Activated B cell treated with CpG ODN at 0.5 μM for 24 hours (primary cell): ENCODE results near the gene BET1. TPM values are rescaled to one million over a fixed set of nuclear protein-coding genes. Genes with fewer than 3 reads are reported as not detected.

Experiments
- ATAC-seq: fragments of 200-7000 bp; cut with Tn5 transposase; one replicate; pipeline ENCODE4 v1.10.0; 2021; ENCODE audit warnings: low read depth, mild to moderate bottlenecking, moderate library complexity
- CTCF ChIA-PET: fragments of 350-600 bp; sonication (Branson Sonifier 250); formaldehyde crosslinking; loops from one replicate; lab custom pipeline; 2021; ENCODE audit warnings: antibody characterized with exemption; lab: Charles Lee
- POLR2A ChIA-PET: fragments of 350-600 bp; sonication (Branson Sonifier 250); formaldehyde crosslinking; loops from one replicate; lab custom pipeline; 2021; ENCODE audit warnings: antibody characterized with exemption; lab: Charles Lee
- DNase-seq: peaks from one replicate; pipeline ENCODE4 v3.0.0; 2022
- H3K27ac Mint-ChIP-seq: one replicate; pipeline ENCODE4 v1.8.0; 2020; ENCODE audit warnings: mixed read lengths
- H3K27me3 Mint-ChIP-seq: one replicate; pipeline ENCODE4 v1.8.0; 2021; ENCODE audit warnings: mixed read lengths
- H3K36me3 Mint-ChIP-seq: one replicate; pipeline ENCODE4 v1.8.0; 2021; ENCODE audit warnings: low read depth, mixed read lengths
- H3K4me1 Mint-ChIP-seq: one replicate; pipeline ENCODE4 v1.8.0; 2021; ENCODE audit warnings: mixed read lengths
- H3K4me3 Mint-ChIP-seq: one replicate; pipeline ENCODE4 v1.8.0; 2020; ENCODE audit warnings: mild to moderate bottlenecking, mixed read lengths
- H3K9me3 Mint-ChIP-seq: one replicate; pipeline ENCODE4 v1.8.0; 2020; ENCODE audit warnings: mixed read lengths
- intact Hi-C: fragments of 100-400 bp; cut with micrococcal nuclease; formaldehyde crosslinking; loops from one replicate; pipeline ENCODE4 v1.15.1; 2024
- total RNA-seq: library from RNA; stranded (reverse); gene quantifications from 2 replicates; pipeline ENCODE4 v1.2.3, GENCODE V29; 2022
- TF ChIP-seq, protein P1 (sequence below): fragments of 200-600 bp; IDR thresholded peaks from one replicate; pipeline ENCODE4 v1.8.0; 2022; ENCODE audit warnings: antibody characterized with exemption, mild to moderate bottlenecking

Gene BET1
- total RNA-seq, 1 donor from 2014 or later: 23.0 TPM

DNA sequence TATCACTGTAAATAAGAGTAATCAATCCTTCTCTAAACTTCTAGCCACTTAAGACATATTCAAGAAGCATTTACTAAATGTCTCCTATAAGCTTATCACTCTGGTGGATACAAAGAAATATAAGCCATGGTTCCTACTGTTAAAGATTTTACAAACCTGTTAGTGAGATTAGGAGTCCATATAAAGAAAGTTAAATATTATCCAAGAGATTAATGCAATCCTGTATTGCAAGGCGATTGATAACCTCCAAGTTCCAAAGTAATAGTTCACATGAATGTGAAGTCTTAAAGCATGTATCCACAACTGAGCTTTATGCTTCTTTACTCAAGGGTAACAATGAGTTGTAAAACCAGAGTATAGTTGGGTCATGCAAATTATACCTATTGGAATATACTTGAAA lies 12.6 kb upstream of the BET1 start:
- Mint-ChIP-seq H3K27me3 (no peaks in the 10 kb centered on the region), H3K27ac (no peak overlapping the region), H3K4me3 (no peak overlapping the region), H3K36me3 (no peaks in the 10 kb centered on the region), H3K4me1 (peaks cover 1% of the 10 kb centered on the region), H3K9me3 (no peaks in the 10 kb centered on the region)
- ChIA-PET POLR2A (no interaction called here), CTCF (no interaction called here)
- DNase-seq (no peak), ATAC-seq (no peak)
- TF ChIP-seq, protein P1, sequence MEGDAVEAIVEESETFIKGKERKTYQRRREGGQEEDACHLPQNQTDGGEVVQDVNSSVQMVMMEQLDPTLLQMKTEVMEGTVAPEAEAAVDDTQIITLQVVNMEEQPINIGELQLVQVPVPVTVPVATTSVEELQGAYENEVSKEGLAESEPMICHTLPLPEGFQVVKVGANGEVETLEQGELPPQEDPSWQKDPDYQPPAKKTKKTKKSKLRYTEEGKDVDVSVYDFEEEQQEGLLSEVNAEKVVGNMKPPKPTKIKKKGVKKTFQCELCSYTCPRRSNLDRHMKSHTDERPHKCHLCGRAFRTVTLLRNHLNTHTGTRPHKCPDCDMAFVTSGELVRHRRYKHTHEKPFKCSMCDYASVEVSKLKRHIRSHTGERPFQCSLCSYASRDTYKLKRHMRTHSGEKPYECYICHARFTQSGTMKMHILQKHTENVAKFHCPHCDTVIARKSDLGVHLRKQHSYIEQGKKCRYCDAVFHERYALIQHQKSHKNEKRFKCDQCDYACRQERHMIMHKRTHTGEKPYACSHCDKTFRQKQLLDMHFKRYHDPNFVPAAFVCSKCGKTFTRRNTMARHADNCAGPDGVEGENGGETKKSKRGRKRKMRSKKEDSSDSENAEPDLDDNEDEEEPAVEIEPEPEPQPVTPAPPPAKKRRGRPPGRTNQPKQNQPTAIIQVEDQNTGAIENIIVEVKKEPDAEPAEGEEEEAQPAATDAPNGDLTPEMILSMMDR: no peak
- intact Hi-C loops: no loop called here

DNA sequence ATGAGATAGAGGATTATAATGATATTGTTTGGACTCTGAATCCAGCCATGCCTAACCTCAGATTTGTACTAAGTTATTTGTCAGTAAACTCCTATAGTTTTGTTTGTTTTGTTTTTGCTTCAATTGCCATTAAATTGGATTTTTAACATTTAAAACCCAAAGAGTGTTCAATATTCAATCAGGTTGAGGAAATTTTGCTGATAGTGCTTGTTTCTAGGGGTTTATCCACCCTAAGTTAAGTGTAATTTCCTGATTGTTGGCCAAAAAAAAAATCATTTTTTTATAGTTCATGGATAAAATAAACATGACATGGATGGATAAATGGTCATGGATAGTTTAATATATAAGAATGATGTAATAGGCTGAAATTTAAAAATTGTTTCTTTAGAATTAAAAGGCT lies 11.4 kb upstream of the BET1 start:
- Mint-ChIP-seq H3K27ac (no peak overlapping the region), H3K27me3 (no peaks in the 10 kb centered on the region), H3K9me3 (no peaks in the 10 kb centered on the region), H3K4me1 (no peaks in the 10 kb centered on the region), H3K4me3 (no peak overlapping the region), H3K36me3 (no peaks in the 10 kb centered on the region)
- intact Hi-C loops: no loop called here
- CTCF ChIA-PET: no interaction called here
- TF ChIP-seq, protein P1: no peak
- DNase-seq (no peak), ATAC-seq (no peak)
- POLR2A ChIA-PET: no interaction called here

DNA sequence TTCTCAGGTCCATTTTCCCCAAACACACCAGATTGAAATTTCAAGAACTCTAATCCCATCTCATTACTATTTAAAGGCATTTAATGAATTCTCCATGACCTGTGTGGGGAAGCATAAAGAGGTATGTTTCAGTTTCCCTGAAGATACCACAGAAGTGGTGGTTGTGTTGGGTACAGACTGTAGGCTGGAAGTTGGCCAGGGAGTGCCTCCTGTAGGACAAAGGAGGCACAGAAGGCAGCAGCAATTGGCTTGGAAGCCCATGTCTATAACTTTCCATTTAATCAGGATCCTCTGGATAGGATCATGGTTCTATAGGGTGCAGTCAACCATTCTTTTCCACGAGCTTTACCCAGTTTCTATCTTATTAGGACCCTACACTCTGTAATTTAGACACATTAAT lies 8.6 kb upstream of the BET1 start:
- H3K9me3 Mint-ChIP-seq: no peaks in the 10 kb centered on the region
- TF ChIP-seq, protein P1: no peak
- ChIA-PET POLR2A (no interaction called here), CTCF (no interaction called here)
- H3K27me3 Mint-ChIP-seq: no peaks in the 10 kb centered on the region
- no peak overlapping the region for H3K4me3 Mint-ChIP-seq
- no peaks in the 10 kb centered on the region for H3K36me3 Mint-ChIP-seq
- no peaks in the 10 kb centered on the region for H3K4me1 Mint-ChIP-seq
- ATAC-seq (no peak), DNase-seq (no peak)
- H3K27ac Mint-ChIP-seq: no peak overlapping the region
- intact Hi-C loops: no loop called here

GRCh38 chr7:94011714-94012353 lies 7.7 kb upstream of the BET1 start:
- no peaks in the 10 kb centered on the region for H3K27me3 Mint-ChIP-seq
- no peaks in the 10 kb centered on the region for H3K36me3 Mint-ChIP-seq
- no peak overlapping the region for H3K27ac Mint-ChIP-seq
- no peaks in the 10 kb centered on the region for H3K4me1 Mint-ChIP-seq
- ATAC-seq (no peak), DNase-seq (no peak)
- TF ChIP-seq, protein P1: no peak
- POLR2A ChIA-PET: no interaction called here
- H3K4me3 Mint-ChIP-seq: no peak overlapping the region
- CTCF ChIA-PET: no interaction called here
- intact Hi-C loops: no loop called here
- H3K9me3 Mint-ChIP-seq: no peaks in the 10 kb centered on the region

GRCh38 chr7:94008537-94008936 lies 4.4 kb upstream of the BET1 start:
- Mint-ChIP-seq H3K4me3 (no peak overlapping the region), H3K36me3 (peaks cover 6% of the 10 kb centered on the region), H3K27me3 (peaks cover 4% of the 10 kb centered on the region), H3K4me1 (peaks cover 16% of the 10 kb centered on the region), H3K9me3 (no peaks in the 10 kb centered on the region), H3K27ac (no peak overlapping the region)
- POLR2A ChIA-PET: no interaction called here
- no peak for DNase-seq
- TF ChIP-seq, protein P1: no peak
- no peak for ATAC-seq
- CTCF ChIA-PET: no interaction called here
- intact Hi-C loops: no loop called here
